Forelimb muscle (tissue), 1 donor: ENCODE data around the gene OR2L2. TPM values are rescaled to one million over a fixed set of nuclear protein-coding genes. Genes with fewer than 3 reads are reported as not detected.
"Not testable (repeated sequence)": the region's sequence is repeated elsewhere in the genome, so short reads cannot be mapped to it uniquely, and the experiment has no call there.

Source experiments
- DNase-seq: peaks from one replicate; pipeline ENCODE4 v3.0.0-alpha.2; 2013; ENCODE audit warnings: low read depth
- polyA plus RNA-seq: library from polyadenylated mRNA; unstranded; fragments of 120-200 nt; gene quantifications from one replicate; pipeline ENCODE4 v1.2.1, GENCODE V29; 2013; ENCODE audit not compliant: insufficient read length

The OR2L2 gene
- 0.06 TPM for polyA plus RNA-seq

DNA sequence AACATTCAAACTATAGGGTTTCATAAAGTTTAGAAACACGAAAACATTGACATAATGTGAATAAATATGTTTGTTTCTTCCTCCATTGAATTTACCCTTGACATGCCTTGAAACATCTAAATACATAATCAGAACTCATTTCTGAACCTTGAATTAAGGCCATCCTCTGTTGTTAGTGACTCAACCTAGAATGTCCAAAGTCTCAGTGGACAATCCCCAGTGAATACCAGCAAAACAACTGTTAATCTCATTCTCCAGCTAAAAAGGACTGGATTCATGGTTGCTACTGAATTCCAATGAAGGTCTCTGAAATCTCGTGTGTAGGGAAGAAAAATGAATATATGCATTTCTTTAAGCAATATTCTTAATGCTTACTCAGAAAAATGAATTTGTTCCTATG lies at the start of gene OR2L2:
Gene OR2L2 (plus strand): TSS at position 301 of the 400 bp plus-strand sequence. CDS start 8,198 bp downstream, outside the sequence.
- DNase-seq: no peak

DNA sequence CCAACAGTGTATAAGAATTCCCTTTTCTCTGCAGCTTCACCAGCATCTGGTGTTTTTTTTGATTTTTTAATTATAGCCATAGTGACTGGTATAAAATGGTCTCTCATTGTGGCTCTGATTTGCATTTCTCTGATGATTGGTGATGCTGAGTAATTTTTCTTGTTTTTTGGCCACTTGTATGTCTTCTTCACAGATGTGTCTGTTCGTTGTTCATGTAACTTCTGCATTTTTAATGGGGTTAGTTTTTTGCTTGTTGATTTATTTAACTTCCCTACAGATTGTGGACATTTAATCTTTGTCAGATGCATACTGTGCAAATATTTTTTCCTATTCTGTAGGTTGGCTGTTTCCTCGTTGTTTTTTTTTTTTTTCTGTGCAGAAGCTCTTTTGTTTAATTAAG lies 36.9 kb upstream of the OR2L2 start:
- DNase-seq: no peak

DNA sequence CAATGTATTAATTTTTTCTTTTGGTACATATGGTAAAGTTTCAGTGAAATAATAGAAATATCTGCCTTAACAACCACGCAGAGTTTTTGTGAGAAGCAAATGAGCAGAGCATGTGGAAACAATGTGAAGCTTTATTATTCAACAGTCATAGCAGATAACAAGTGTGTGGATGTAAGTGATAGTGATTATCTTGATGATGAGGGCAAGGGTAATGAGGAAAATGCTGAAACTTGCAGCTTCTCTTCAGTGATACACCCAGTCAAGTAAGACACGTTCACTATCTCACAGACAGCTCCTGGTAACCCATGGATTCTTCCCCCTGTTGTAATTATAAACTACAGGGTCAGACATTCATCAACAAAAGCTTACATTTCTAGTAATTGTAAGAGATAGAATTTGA lies 31.1 kb upstream of the OR2L2 start:
- DNase-seq: no peak

DNA sequence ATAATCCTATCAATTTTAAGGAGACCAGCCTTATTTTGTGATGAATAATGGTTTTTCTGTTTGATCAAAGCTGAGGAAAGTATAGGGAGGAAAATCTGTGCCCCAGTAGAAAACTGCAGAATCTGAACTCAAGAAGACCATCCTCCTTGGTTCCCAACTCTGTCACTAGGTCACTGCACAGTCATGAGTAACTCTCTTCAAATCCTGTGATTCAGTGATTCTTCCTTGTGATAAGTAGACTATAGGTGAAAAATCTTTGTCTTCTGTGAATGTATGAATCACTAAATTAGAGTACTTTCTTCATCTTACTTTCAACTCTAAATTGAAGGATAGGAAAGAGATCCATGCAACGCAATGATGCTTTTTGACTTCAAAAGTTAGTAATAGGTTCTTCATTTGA lies 29.7 kb upstream of the OR2L2 start:
- DNase-seq: no peak

GRCh38 chr1:248007778-248008177 lies 22.1 kb upstream of the OR2L2 start:
- DNase-seq: no peak

- no peak for DNase-seq
Observed at GRCh38 chr1:248009681-248010080, 20.2 kb upstream of the OR2L2 start.

- no peak for DNase-seq
Observed at GRCh38 chr1:248013229-248013710, 16.6 kb upstream of the OR2L2 start, which contains the start of gene OR2L5. OR2L5 (plus strand) TSS chr1:248013660; CDS start chr1:248021948, 8,288 bp downstream.

GRCh38 chr1:248015803-248016202 lies 14.1 kb upstream of the OR2L2 start:
- no peak for DNase-seq

- no peak for DNase-seq
Observed at GRCh38 chr1:248045209-248045608, 15.3 kb downstream of the OR2L2 start.

DNA sequence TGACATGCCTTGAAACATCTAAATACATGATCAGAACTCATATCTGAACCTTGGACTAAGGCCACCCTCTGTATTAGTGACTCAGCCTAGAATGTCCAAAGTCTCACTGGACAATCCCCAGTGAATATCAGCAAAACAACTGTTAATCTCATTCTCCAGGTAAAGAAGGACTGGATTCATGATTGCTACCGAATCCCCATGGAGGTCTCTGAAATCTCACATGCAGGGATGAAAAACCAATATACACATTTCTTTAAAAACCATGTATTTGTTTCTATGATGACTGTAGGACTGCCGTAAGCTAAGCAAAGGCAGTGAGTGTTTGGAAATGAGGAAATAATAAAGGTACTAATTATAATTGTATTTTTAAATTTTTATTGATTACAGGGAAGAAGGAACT lies 16.7 kb downstream of the OR2L2 start, which contains the start of gene OR2L3:
Gene OR2L3 (plus strand): TSS at position 301 of the 400 bp plus-strand sequence. CDS start 13,846 bp downstream, outside the sequence.
- no peak for DNase-seq

- DNase-seq: no peak
Observed at GRCh38 chr1:248047008-248047407, 17.1 kb downstream of the OR2L2 start.

DNA sequence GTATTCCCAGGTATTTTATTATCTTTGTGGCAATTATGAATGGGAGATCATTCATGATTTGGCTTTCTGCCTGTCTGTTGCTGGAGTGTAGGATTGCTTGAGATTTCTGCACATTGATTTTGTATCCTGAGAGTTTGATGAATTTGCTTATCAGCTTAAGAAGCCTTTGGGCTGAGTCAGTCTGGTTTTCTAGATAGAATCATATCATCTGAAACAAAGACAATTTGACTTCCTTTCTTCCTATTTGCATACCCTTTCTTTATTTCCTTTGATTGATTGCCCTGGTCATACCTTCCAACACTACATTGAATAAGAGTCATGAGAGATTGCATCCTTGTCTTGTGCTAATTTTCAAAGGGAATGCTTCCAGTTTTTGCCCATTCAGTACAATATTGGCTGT lies 24.8 kb downstream of the OR2L2 start:
- DNase-seq: no peak

DNA sequence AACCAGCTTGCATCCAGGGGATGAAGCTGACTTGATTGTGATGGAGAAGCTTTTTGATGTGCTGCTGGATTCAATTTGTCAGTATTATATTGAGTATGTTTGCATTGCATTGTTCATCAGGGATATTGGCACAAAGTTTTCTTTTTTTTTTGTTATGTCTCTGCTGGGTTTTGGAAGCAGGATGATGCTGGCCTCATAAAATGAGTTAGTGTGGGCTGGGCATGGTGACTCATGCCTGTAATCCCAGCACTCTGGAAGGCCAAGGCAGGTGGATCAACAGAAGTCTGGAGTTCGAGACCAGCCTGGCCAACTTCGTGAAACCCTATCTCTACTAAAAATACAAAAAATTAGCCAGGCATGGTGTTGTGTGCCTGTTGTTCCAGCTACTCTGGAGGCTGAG lies 25.4 kb downstream of the OR2L2 start:
- no peak for DNase-seq

- DNase-seq: no peak
Observed at GRCh38 chr1:248065071-248065470, 35.2 kb downstream of the OR2L2 start.

DNA sequence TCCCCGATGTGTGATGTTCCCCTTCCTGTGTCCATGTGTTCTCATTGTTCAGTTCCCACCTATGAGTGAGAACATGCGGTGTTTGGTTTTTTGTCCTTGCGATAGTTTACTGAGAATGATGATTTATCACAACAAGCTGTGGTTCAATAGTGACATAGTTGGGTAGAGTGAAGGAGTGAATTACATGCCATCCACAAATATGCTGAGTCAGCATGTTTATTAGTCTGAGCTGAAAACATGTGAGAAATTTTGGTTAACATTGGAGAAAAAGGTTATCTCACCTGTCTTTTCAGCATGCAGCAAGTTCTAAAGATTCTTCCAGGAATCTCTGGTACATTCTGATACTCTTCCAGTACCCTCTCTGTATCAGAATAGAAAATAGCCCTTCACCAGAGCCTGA lies 35.7 kb downstream of the OR2L2 start:
- DNase-seq: no peak

GRCh38 chr1:248083864-248084263 lies 54.0 kb downstream of the OR2L2 start:
- not testable (repeated sequence) for DNase-seq

Other genes with a start within 250 kb of the OR2L2 start
- gene OR14A16, start 206.0 kb upstream of the OR2L2 start, polyA plus RNA-seq: not detected
- gene OR11L1, start 188.2 kb upstream of the OR2L2 start, polyA plus RNA-seq: not detected
- gene TRIM58, start 172.9 kb upstream of the OR2L2 start, polyA plus RNA-seq: 3.1 TPM
- 0.49 TPM for gene OR2W3, start 134.5 kb upstream of the OR2L2 start, polyA plus RNA-seq
- gene OR2T8, start 109.8 kb upstream of the OR2L2 start, polyA plus RNA-seq: not detected
- gene OR2AJ1, start 105.2 kb upstream of the OR2L2 start, polyA plus RNA-seq: not detected
- gene OR2L8, start 81.2 kb upstream of the OR2L2 start, polyA plus RNA-seq: not detected
- gene OR2AK2, start 64.8 kb upstream of the OR2L2 start, polyA plus RNA-seq: not detected
- gene OR2L5, start 16.4 kb upstream of the OR2L2 start, polyA plus RNA-seq: not detected
- gene OR2L3, start 16.8 kb downstream of the OR2L2 start, polyA plus RNA-seq: not detected
- not detected for gene OR2L13, start 65.1 kb downstream of the OR2L2 start, polyA plus RNA-seq
- gene OR2M5, start 115.1 kb downstream of the OR2L2 start, polyA plus RNA-seq: not detected
- not detected for gene OR2M2, start 144.8 kb downstream of the OR2L2 start, polyA plus RNA-seq
- 0.01 TPM for gene OR2M3, start 167.2 kb downstream of the OR2L2 start, polyA plus RNA-seq
- gene OR2M4, start 201.3 kb downstream of the OR2L2 start, polyA plus RNA-seq: 0.05 TPM
- gene OR2T33, start 247.9 kb downstream of the OR2L2 start, polyA plus RNA-seq: not detected